GM19395 (cell line): ENCODE measurements around the gene CCR3.
A peak's percentile ranks its signal among the peaks of the same experiment; 100 is the strongest.
"Not testable (repeated sequence)": the region's sequence is repeated elsewhere in the genome, so short reads cannot be mapped to it uniquely, and the experiment has no call there.

Source experiments
- ATAC-seq: cut with Tn5 transposase; IDR thresholded peaks from one replicate; pipeline ENCODE4 v1.9.1; 2021; ENCODE audit warnings: mild to moderate bottlenecking, moderate library complexity; ENCODE audit not compliant: unreplicated experiment

CCR3 gene

DNA sequence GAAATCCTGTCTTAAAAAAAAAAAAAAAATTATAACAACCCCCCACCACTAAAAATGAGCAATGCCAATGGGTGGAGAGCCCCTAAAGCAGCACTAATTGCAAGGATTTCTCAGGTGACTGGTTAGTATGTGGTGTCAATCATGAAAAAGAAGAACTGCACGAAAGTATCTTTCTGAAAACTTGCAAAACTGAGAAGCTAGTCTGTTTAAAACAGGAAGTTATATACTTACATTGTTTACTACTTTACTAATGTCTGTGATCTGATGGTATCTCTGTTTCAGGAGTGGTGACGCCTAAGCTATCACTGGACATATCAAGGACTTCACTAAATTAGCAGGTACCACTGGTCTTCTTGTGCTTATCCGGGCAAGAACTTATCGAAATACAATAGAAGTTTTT lies at the start of gene CCR3:
CCR3 (plus strand) TSS at position 341 of the 400 bp plus-strand sequence. CDS start 22,699 bp downstream, outside the sequence.
- ATAC-seq: no peak

DNA sequence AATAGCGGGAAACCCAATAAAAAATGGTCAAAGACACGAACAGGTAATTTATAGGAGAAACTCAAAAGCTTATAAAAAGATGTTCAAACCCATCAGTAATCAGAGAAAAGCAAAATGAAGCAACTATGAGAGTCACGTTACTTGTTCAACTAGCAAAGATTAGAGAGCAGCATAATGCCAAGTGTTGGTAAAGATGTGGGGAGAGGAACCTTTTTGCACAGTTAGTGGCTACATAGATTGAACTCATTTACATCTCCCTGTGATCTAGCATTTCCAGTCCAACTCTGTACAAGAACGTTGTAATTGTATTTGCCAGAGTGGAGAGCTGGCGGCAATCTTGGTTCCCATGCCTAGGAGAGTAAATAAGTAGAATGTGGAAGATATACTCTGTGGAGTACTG lies 49.3 kb upstream of the CCR3 start:
- no peak for ATAC-seq

DNA sequence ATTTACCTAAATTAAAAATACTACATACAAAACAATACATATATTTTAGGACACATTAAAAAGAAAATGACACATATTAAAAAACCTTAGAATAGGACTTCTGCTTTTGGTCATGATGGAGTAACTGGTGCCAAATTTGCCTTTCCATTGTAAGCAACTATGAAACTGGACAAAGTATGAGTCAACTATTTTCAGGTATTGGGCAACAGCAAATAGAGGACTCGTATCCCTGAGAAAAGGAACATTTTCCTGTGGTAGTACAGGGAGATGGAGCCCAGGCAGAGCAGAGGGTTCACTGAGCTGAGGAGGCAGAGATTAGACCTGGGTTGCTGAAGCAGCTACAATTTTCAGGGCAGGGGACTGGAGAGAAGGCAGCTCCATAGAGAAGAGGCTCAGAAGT lies 48.8 kb upstream of the CCR3 start:
- ATAC-seq: no peak

DNA sequence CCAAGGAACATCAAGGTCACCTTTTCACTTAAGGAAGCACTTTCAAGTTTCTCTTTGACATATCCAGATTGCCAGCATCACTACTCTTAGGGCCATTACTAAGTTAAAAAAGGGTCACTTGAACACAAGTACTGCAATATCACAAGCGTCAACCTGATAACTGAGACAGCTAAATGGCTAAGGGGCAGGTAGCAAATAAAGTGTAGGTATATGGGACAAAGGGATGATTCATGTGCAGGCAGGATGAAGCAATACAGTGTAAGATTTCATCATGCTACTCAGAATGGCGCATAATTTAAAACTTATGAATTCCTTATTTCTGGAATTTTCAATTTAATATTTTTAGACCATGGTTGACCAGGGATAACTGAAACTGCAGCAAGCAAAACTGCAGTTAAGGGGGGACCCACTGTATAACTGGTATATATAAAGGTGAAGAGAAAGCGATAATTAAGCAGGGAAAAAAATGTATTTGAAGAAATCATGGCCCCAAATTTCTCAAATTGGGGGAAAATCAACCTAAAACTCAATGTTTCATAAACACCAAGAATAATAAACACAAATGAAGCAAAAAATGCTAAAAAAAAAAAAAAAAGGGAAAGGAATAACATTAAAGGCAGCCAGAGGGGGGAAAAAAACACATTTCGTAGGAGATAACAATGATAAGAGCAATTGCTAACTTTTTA lies 47.2 kb upstream of the CCR3 start:
- ATAC-seq: no peak

DNA sequence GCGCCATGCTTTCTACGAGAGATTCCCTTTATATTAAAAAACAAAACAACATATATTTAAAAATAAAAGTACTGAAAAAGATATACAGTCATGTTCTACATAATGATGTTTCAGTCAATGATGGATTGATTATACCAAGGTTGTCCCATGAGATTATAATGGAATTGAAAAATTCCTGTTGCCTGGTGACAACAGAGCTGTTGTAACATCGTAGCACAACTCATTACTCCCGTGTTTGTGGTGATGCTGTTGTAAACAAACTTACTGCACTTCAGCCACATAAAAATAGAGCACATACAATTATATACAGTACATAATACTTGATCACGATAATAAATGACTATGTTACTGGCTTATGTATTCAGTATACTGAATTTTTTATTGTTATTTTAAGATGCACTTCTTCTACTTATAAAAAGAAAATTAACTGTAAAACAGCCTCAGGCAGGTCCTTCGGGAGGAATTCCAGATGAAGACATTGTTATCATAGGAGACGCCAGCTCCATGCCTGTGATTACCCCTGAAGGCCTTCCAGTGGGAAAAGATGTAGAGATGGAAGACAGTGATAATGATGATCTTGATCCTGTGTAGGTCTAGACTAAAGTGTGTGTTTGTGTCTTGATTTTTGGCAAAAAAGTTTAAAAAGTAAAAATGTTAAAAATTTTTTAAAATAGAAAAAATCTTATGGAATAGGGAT lies 45.9 kb upstream of the CCR3 start:
- ATAC-seq: no peak

DNA sequence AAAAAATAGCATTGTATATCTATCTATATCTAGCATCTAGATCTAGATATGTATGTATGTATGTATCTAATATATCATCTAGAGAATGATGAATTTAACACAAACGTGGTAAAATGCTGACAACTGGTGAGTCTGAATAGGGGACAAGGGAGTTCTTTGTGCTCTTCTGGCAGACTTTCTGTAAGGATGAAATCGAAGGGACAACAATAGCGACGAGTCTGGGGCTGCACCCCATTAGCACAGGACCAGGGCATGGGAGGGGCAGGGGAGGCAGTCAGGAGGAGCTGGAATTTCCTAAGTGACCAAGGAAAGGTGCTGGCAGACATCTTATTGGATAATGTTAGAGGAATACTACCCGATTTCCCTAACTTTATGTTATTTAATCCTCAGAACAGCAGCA lies 42.0 kb upstream of the CCR3 start:
- ATAC-seq: no peak

DNA sequence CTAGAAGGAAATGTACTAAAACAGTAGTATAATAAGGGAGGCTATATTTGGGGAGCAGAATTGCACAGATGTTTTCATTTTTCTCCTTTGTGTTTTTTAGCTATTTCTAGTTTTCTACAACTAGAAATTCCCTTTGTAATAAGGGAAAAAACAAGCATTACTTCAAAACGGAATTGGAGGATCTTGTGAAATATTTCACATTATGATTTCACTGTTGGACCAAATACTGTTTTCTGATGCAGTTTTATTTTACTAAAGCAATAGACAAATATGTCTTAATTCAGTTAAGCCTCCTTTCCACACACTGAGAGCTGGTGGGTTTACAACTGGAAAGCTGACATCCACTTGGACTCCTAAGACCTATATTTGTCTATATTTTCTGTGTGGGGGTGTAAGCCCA lies 41.5 kb upstream of the CCR3 start:
- ATAC-seq: no peak

DNA sequence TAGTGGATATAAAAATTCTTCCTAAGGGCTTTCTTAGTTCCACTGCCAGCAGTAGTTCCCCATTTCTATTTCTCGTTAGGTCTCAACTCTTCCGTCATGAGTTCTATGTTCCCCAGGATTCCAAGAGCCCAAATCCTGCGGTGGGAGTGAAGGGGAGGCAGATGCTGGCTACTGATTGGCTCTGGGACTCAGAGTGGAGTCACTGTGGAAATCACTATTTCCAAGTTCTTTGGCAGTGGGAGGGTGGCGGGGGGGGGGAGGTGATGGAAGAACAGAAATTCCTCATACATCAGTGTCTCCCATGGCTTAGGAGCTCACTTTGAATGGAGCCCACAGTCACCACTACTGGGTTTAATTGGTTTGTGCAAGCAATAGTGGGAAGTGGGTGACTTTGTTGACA lies 39.7 kb upstream of the CCR3 start:
- ATAC-seq: no peak

DNA sequence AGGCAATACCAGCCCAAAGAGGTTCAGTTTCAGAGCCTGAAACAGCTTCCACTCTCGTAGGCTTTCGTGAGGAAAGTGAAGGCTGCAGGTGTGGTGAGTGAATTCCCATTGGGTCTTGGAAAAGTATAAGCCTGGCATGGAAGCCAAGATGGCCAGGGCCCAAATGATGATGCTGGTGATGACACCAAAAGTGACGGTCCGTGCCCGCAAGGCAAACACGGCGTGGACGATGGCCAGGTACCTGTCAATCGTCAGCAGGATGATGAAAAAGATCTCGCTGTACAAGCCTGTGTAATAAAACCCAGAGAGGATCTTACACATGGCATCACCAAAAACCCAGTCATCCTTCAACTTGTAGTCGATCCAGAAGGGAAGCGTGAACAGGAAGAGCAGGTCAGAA lies 38.6 kb upstream of the CCR3 start:
- ATAC-seq: no peak

DNA sequence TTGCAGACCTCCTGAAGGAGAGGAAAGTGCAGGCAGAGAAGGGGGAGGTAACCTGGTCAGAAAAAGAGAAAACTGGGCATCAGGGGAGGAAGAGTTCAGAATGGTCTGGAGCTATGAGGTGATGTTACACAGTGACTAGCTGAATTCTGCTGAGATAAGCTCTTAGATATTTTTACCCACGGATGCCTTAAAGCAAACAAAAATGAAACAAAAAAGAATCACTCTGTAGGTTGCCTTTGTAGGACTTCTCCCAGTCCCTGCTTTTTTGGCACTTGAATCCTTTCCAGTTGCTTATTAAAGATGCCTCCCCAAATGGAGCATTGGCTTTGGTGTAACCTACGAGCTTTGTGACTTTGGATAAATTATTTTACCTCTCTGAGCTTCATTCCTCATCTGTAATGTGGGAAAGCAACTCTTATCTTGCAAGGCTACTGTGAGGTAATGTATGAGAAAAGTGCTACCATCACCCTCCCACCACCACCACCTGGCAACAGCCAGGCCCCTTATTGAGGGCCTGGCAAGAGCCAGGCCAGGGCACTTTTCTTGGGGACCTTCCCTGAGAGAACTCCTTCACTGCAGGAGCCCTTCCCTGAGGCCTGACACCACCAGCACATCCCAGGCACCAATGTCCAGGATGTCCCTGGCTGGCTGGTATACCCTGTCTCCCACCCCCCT lies 36.8 kb upstream of the CCR3 start:
- ATAC-seq: no peak

DNA sequence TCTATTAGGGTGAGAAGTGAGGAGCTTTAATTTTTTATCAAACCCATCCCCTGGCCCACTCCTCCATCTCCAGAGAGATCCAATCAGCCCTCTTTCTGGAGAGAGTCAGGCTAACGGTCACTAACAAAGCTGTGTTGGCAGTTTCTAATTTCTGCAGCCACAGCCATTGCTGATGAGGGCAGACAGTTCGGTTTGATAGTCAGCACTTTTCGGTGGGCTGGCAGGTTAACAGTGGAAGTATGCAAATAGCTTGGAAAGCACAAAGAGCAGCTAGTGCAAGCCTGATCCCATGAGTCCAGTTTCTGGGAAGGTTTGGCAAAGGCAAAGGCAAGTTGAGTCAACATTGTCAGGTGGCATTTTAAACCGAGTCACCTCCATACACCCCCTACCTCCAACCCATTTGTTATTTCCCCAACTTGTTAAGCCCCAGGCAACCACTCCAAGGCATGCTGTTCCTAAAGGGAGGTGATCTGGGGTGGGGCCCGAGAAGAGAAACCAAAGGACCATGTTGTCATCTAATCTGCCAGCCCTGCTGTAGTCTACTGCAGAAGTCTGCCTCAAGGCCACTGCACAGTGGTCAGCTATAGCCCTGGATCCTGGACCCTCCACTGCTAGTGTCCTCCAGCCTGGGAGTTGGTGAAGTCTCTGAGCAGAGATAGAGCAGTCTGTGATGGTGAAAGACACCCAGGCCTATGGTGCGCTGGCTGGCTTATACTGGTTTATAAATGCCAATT lies 35.8 kb upstream of the CCR3 start:
- ATAC-seq: no peak

DNA sequence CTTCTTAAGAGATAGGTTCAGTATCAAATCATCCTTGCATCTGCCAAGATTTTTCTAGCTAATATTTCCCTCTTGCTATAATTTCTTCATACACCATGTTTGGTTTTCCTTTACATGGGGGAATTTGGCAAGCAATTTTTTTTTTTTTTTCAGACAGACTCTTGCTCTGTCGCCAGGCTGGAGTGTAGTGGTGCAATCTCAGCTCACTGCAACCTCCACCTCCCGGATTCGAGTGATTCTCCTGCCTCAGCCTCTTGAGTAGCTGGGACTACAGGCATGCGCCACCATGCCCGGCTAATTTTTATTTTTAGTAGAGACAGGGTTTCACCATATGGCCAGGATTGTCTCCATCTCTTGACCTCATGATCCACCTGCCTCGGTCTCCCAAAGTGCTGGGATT lies 34.7 kb upstream of the CCR3 start:
- not testable (repeated sequence) for ATAC-seq

DNA sequence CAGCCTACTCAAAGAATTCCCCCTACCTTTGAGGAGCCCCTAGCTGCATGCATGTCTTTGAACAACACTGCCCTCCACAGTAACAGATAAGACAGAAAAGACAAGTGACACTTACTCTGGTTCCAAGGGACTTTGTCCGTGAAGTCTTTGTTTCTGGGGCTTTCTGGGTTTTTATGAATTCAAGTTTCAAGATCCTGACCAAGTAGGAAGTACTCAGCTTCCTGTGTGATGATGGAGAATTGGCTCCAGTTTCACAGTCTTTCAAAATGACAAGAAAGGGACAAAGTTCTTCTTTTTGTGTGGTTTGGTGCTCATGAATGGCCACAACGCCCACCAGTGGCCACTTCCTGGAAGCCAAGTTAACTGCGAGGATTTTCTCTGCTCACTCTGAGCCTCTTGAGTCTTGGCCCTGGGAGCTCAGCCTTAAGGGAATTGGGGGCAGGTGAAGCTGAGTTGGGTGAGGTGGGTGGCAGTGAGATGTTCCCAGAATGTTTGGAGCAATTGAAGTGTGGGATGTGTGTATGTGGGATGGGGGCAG lies 34.0 kb upstream of the CCR3 start, which contains the start of gene CCR1:
CCR1 (minus strand) TSS at position 147 of the 538 bp plus-strand sequence. CDS start 4,000 bp downstream, outside the sequence.
- ATAC-seq: peak; percentile 58

DNA sequence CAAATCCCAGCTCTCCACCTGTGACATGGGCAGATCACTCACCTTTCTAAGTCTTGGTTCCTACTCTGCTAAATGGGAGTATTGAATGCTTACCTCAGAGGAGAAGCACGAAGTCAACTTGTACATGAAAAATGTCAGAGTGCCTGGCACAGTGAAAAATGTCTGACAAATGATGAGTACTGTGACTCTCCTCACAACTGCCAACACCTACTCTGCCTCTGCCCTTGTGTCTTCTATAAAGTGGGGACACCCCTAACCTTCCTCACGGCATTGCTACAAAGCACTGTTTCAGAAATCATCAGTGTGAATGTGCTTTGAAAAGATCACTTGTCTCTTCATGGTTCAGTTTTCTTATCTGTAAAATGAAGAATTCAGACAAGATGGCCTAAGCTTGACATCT lies 33.2 kb upstream of the CCR3 start:
- no peak for ATAC-seq

DNA sequence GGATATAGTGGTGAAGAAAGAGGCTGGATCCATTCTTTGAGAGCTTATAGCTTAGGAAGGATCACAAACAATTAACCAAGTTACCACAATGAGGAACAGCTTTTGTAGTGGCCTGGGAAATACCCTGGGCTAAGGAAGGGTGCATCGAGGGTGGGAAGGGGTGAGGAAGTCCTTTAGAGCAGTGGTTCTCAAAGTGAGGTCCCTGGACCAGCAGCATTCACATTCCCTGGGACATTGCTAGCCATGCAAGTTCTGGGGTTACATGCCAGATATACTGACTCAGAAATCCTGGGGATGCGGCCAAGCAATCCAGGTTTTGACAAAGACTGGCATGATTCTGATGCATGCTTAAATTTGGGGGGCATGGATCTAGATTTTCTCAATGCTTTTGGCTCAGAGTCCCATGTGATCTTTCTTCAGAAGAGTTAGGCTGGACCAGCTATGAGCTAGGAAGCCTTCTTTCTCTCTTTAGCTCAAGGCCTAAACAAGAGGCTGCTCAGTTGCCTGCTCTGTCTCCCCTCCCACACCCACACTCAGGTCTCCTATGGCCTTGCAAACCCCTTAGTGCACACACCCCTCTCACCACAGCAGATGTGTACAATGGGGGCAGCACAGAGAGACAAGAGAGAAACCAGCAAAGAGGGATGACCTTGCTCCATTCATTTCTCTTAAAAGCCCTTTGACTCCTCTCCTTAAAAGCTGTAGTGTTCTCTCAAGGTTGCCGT lies 32.4 kb upstream of the CCR3 start:
- no peak for ATAC-seq

DNA sequence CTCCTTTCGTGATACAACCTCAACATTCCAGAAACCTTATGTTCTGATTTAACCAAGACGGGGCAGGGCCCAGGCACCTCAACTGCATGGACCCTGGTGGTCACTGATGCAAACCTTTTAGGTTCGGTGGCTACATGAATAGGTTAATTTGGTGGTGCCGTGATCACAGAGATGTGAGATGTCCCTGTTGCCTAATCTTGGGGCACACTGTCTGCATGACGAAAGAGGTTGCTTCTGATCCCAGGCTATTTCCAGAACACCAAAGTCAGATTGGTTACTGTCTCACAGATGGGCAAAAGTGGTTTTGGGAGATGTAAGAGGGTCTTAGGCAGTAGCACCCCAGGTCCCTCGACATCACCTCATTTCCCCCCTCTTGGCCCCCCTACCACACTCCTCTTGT lies 30.2 kb upstream of the CCR3 start:
- no peak for ATAC-seq

DNA sequence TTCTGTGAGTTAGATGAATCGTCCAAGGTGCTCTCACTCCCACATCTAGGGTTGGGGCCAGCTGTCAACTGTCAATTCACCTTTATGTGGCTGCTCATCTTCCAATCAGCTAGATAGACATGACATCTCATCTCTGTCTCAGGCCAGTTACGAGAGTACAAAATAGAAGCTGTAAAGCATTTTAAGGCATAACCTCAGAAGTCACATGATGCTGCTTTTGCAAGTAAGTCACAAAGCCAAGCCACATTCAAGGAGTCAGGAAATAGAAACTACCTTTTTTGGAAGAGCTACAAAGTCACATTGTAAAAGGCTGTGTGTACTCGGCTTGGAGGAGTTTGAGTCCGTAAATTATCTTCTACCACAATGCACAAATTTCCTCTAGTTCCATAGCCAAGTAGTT lies 29.1 kb upstream of the CCR3 start:
- ATAC-seq: no peak

DNA sequence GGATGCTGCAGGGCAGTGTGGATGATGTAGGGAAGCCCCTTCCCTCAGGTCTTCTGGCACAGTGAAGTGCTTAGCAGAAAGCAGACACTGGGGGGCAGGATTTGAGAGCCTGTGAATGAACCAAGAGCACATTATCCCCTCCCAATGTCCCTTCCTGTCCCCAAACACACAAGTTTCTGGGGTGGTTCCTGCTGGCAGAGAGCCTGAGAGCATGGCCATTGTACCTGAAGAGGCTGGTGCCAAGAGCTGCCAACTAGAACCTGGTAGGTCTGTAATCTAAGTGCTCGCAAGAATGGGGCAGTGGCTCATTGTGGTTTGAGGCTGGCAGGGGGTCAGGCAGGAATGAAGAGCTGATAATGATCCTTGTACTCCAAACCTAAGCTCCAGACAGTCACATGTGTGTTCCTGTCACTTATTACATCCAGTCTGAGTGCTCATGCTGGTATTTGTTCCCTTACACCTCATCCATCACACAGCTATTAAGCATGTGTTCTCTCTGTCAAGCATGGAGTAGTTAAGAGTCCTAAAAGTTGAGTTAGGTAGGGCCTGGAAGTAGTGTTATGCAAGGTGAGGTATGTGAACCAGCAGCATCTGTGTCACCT lies 27.4 kb upstream of the CCR3 start:
- ATAC-seq: no peak

DNA sequence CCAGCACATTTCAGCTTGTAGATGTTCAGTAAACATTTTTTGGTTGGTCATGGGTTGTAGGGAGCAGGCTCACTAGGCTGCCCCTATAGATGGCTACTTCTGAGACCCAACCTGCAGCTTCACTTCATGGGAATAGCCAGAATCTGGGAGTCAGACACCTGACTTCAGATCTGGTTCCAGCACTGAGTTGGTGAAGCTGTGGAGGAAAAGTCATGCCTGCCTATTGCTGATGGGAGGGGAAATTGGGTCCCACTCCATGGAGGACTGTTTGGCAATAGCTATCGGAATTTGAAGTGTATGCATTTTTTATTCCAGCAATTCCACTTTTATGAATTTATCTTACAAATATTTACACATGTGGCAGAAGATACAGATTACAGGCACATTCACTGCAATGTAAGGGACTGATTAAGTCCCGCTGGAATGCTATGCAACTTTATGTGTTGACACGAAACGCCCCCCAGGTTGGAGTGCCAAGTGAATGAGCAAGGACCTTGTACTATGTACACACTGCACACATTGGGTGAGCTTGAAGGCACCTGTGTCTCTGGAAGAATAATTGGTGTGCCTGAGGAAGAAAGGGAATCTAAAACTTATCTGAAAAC lies 26.3 kb upstream of the CCR3 start:
- no peak for ATAC-seq
